22Rv1 (cell line): ENCODE results near the gene CLMP.

Experiments used
- CTCF ChIP-seq: fragments of 450-650 bp; IDR thresholded peaks from 2 replicates; pipeline ENCODE4 v1.5.1; 2017; ENCODE audit warnings: mild to moderate bottlenecking
- ZFX ChIP-seq: fragments of 450-650 bp; IDR thresholded peaks from 2 replicates; pipeline ENCODE4 v1.6.1; 2017; ENCODE audit warnings: antibody characterized with exemption, borderline replicate concordance

GRCh38 chr11:123197711-123198110 lies 2.7 kb upstream of the CLMP start:
- TF ChIP-seq CTCF (no peak), ZFX (no peak)
